Measurements from ENCODE around the gene RIMKLA. TPM values are rescaled to one million over a fixed set of nuclear protein-coding genes. Genes with fewer than 3 reads are reported as not detected.

RIMKLA gene
- total and polyA plus RNA-seq, 10 of the 15 experiments (the other 5 are each of a cell fraction or from before 2014, with no cell fraction given), result 0.01 to 0.52 (median 0.08) TPM

- peak in 2 of 3 experiments; percentile 5 to 25; a peak in 2 of 6 replicates for TF ChIP-seq CTCF (IDR thresholded peaks at IDR 0.05 in 2 of 3, conservative IDR thresholded peaks at IDR 0.05 in 1 of 3; ENCODE audit: control insufficient read depth in 2 of 3, extremely low read depth in 1 of 3, insufficient read depth in 1 of 3, low read depth in 3 of 3, low read length in 3 of 3)
- TF ChIP-seq EZH2 (IDR thresholded peaks at IDR 0.05; ENCODE audit: borderline replicate concordance, control insufficient read depth, low read depth, low read length), result no peak
Measured at GRCh38 chr1:42334240-42335049, 46.1 kb upstream of the RIMKLA start (continued).

- Histone ChIP-seq H3K9me3 (replicated peaks; ENCODE audit: control insufficient read depth, insufficient read depth, low read length) (no peaks in the 10 kb centered on the region; the same call in 1 of the 3 replicates), H3K4me1 (ENCODE audit: control insufficient read depth, insufficient read depth, low read length) (no peaks in the 10 kb centered on the region), H3K27me3 (replicated peaks in 1 of 2; ENCODE audit: control insufficient read depth in 2 of 2, insufficient read depth in 2 of 2, low read length in 1 of 2) (no peaks in the 10 kb centered on the region), H3K36me3 (ENCODE audit: control insufficient read depth in 2 of 2, insufficient read depth in 2 of 2, low read length in 1 of 2) (no peaks in the 10 kb centered on the region; a peak in 1 of 4 replicates), H3K4me3 (peak within 1 kb of the TSS; percentile 92), H4K20me1 (ENCODE audit: control insufficient read depth, insufficient read depth) (no peaks in the 10 kb centered on the region), H2AFZ (ENCODE audit: control insufficient read depth, low read depth, low read length) (peak within 1 kb of the TSS; percentile 99), H3K79me2 (ENCODE audit: control insufficient read depth, insufficient read depth, low read length) (peaks cover 60% of the 10 kb centered on the region), H3K4me2 (ENCODE audit: control insufficient read depth, insufficient read depth) (peak within 1 kb of the TSS; percentile 94), H3K27ac (ENCODE audit: control insufficient read depth, insufficient read depth) (peak within 1 kb of the TSS; percentile 85), H3K9ac (ENCODE audit: control insufficient read depth, insufficient read depth, low read length) (peak within 1 kb of the TSS; percentile 75)
- ChIA-PET POLR2A (interaction anchor here (1.6 kb wide), 1 partner anchor 10 kb away, joined by 5 read pairs; no protein-coding TSS in a partner anchor), RAD21 (ENCODE audit: unreplicated experiment) (interaction anchor here (1.4 to 1.9 kb wide), 2 partner anchors 135 to 162 kb away, joined by 4 to 8 read pairs; no protein-coding TSS in a partner anchor), CTCF (interaction anchor here (1.6 to 3.3 kb wide), 3 partner anchors 9 to 157 kb away, joined by 4 to 15 read pairs (median 8); no protein-coding TSS in a partner anchor), SMC1A (ENCODE audit: uncharacterized antibody, unreplicated experiment) (no interaction called here)
- DNase-seq (ENCODE audit: low read depth, low spot score) (peak; percentile 71), ATAC-seq (peak; percentile 90), FAIRE-seq (peak; percentile 62)
- no TSS peak for BruUV-seq (replicated peaks)
- in situ Hi-C loops (cut with MboI) (no loop called here), intact Hi-C loops (cut with micrococcal nuclease; ENCODE audit: unreplicated experiment) (loop anchor here (5.0 kb wide), 1 partner anchor 158 kb away; no protein-coding TSS in a partner anchor)
- 2% methylated on average over 51 of the region's 79 CpGs for WGBS (ENCODE audit: insufficient coverage, insufficient replicate concordance, low lambda C conversion rate, missing lambda C conversion rate)
- TF ChIP-seq CBX5 (IDR thresholded peaks at IDR 0.05; ENCODE audit: low read depth) (no peak), SMC3 (IDR thresholded peaks at IDR 0.05; ENCODE audit: borderline replicate concordance, low read length) (no peak; the same call in 1 of the 2 replicates), PML (IDR thresholded peaks at IDR 0.05; ENCODE audit: low read length) (peak; percentile 95), ZNF274 (IDR thresholded peaks at IDR 0.05; ENCODE audit: insufficient read depth, insufficient read length) (no peak), PAX5 (IDR thresholded peaks at IDR 0.05; ENCODE audit: borderline replicate concordance, low read depth, low read length) (peak; percentile 97), CTCF (IDR thresholded peaks at IDR 0.05 in 2 of 3, conservative IDR thresholded peaks at IDR 0.05 in 1 of 3; ENCODE audit: control insufficient read depth in 2 of 3, extremely low read depth in 1 of 3, insufficient read depth in 1 of 3, low read depth in 3 of 3, low read length in 3 of 3) (no peak), FOXM1 (IDR thresholded peaks at IDR 0.05; ENCODE audit: low read depth, low read length) (no peak), BMI1 (IDR thresholded peaks at IDR 0.05; ENCODE audit: borderline replicate concordance) (no peak), DPF2 (IDR thresholded peaks at IDR 0.05) (peak; percentile 61), USF1 (IDR thresholded peaks at IDR 0.05; ENCODE audit: borderline replicate concordance, extremely low read length, insufficient read depth, low read depth, low read length) (no peak), CHD1 (IDR thresholded peaks at IDR 0.05; ENCODE audit: low read depth, low read length) (no peak), ASH2L (IDR thresholded peaks at IDR 0.05; ENCODE audit: borderline replicate concordance, low read depth) (no peak), ZNF384 (IDR thresholded peaks at IDR 0.05; ENCODE audit: borderline replicate concordance, low read depth, low read length) (no peak)
Measured at GRCh38 chr1:42335050-42335808, 45.4 kb upstream of the RIMKLA start, which contains the start of gene FOXJ3. TSS of gene FOXJ3 (minus strand) at chr1:42335235. CDS start at chr1:42311093, 24,142 bp downstream.

All from GM12878 (cell line).